Amniotic stem cell (primary cell): ENCODE measurements around the gene CYP2A6.
"Not testable (repeated sequence)": the region's sequence is repeated elsewhere in the genome, so short reads cannot be mapped to it uniquely, and the experiment has no call there.

Experiments
- DNase-seq: peaks from one replicate; lab custom pipeline; 2025; lab: John Stamatoyannopoulos, UW

Gene CYP2A6

GRCh38 chr19:40850277-40850676, at the start of gene CYP2A6:
CYP2A6 (minus strand) TSS chr19:40850447; CDS start chr19:40850426, 21 bp downstream.
- not testable (repeated sequence) for DNase-seq

GRCh38 chr19:40899964-40900363, 49.7 kb upstream of the CYP2A6 start:
- DNase-seq = not testable (repeated sequence)

GRCh38 chr19:40896843-40897789, 46.9 kb upstream of the CYP2A6 start:
- DNase-seq = not testable (repeated sequence)

- DNase-seq = no peak
Measured at GRCh38 chr19:40896418-40896796, 46.2 kb upstream of the CYP2A6 start.

- no peak for DNase-seq
Measured at GRCh38 chr19:40893112-40893511, 42.9 kb upstream of the CYP2A6 start.

GRCh38 chr19:40889366-40889765, 39.1 kb upstream of the CYP2A6 start:
- DNase-seq = no peak

GRCh38 chr19:40888191-40888590, 37.9 kb upstream of the CYP2A6 start:
- DNase-seq = no peak

- DNase-seq = not testable (repeated sequence)
Measured at GRCh38 chr19:40884187-40884931, 34.1 kb upstream of the CYP2A6 start.

- DNase-seq = not testable (repeated sequence)
Measured at GRCh38 chr19:40882062-40882461, 31.8 kb upstream of the CYP2A6 start, which contains the start of gene CYP2A7. CYP2A7 (minus strand) TSS chr19:40882231; CDS start chr19:40882210, 21 bp downstream.

- not testable (repeated sequence) for DNase-seq
Measured at GRCh38 chr19:40879349-40879748, 29.1 kb upstream of the CYP2A6 start.

GRCh38 chr19:40875526-40875951, 25.3 kb upstream of the CYP2A6 start:
- DNase-seq = not testable (repeated sequence)

- not testable (repeated sequence) for DNase-seq
Measured at GRCh38 chr19:40874874-40875273, 24.6 kb upstream of the CYP2A6 start.

- not testable (repeated sequence) for DNase-seq
Measured at GRCh38 chr19:40873873-40874272, 23.6 kb upstream of the CYP2A6 start.

GRCh38 chr19:40872209-40872608, 22.0 kb upstream of the CYP2A6 start:
- DNase-seq = no peak

- no peak for DNase-seq
Measured at GRCh38 chr19:40867701-40868100, 17.5 kb upstream of the CYP2A6 start.

GRCh38 chr19:40864739-40865496, 14.7 kb upstream of the CYP2A6 start:
- not testable (repeated sequence) for DNase-seq

- no peak for DNase-seq
Measured at GRCh38 chr19:40862785-40863184, 12.5 kb upstream of the CYP2A6 start.

GRCh38 chr19:40862333-40862732, 12.1 kb upstream of the CYP2A6 start:
- no peak for DNase-seq

GRCh38 chr19:40858109-40858508, 7.9 kb upstream of the CYP2A6 start:
- DNase-seq = no peak

- DNase-seq = not testable (repeated sequence)
Measured at GRCh38 chr19:40852467-40853152, 2.4 kb upstream of the CYP2A6 start.

- DNase-seq = not testable (repeated sequence)
Measured at GRCh38 chr19:40846722-40847121, 3.5 kb downstream of the CYP2A6 start.
